H7 (cell line): ENCODE measurements around the gene ADAP1. TPM values are rescaled to one million over a fixed set of nuclear protein-coding genes. Genes with fewer than 3 reads are reported as not detected.
"Not testable (repeated sequence)": the region's sequence is repeated elsewhere in the genome, so short reads cannot be mapped to it uniquely, and the experiment has no call there.

ENCODE experiments used
- DNase-seq: peaks from one replicate; pipeline ENCODE4 v3.0.0; 2012
- H3K27me3 ChIP-seq: 2 replicates; pipeline ENCODE4 v1.6.0; 2011; ENCODE audit warnings: mild to moderate bottlenecking, low read length; ENCODE audit not compliant: control insufficient read depth, insufficient read depth
- H3K36me3 ChIP-seq: replicated peaks from 2 replicates; pipeline ENCODE4 v1.5.1; 2011; ENCODE audit warnings: low read length; ENCODE audit not compliant: control insufficient read depth, insufficient read depth
- H3K4me3 ChIP-seq: 2 replicates; pipeline ENCODE4 v1.5.1; 2011; ENCODE audit warnings: low read depth, mild to moderate bottlenecking, control low read depth, low read length, moderate library complexity; ENCODE audit not compliant: insufficient read depth
- total RNA-seq: library from RNA; depleted of rRNA; stranded (reverse); fragments of >200 nt; shearing (Covaris generic); gene quantifications from 2 replicates; pipeline ENCODE4 v1.2.3, GENCODE V29; 2014; rRNA removed

Gene ADAP1
- 4.9 and 5.0 TPM in 2 replicates for total RNA-seq

GRCh38 chr7:954330-955238 lies at the start of gene ADAP1:
Gene ADAP1, minus strand, starts transcription at chr7:954680. Its CDS starts 203 bp downstream, at chr7:954477.
- Histone ChIP-seq H3K36me3 (no peaks in the 10 kb centered on the region), H3K27me3 (peaks cover 19% of the 10 kb centered on the region), H3K4me3 (peak within 1 kb of the TSS; percentile 40)
- peak; percentile 90 for DNase-seq

- not testable (repeated sequence) for DNase-seq, H3K27me3 ChIP-seq, H3K4me3 ChIP-seq, H3K36me3 ChIP-seq
Observed at GRCh38 chr7:1002445-1002844, 48.0 kb upstream of the ADAP1 start.

- not testable (repeated sequence) for H3K4me3 ChIP-seq, H3K27me3 ChIP-seq, H3K36me3 ChIP-seq, DNase-seq
Observed at GRCh38 chr7:1002026-1002425, 47.5 kb upstream of the ADAP1 start.

- not testable (repeated sequence) for H3K36me3 ChIP-seq, H3K4me3 ChIP-seq, H3K27me3 ChIP-seq
- DNase-seq, result peak; percentile 88
Observed at GRCh38 chr7:1001069-1001770, 46.7 kb upstream of the ADAP1 start.

- DNase-seq, result no peak
- Histone ChIP-seq H3K27me3 (no peaks in the 10 kb centered on the region), H3K4me3 (no peak overlapping the region), H3K36me3 (no peaks in the 10 kb centered on the region)
Observed at GRCh38 chr7:999941-1000935, 45.8 kb upstream of the ADAP1 start.

- H3K27me3 ChIP-seq, result no peaks in the 10 kb centered on the region
- DNase-seq, result no peak
- H3K36me3 ChIP-seq, result no peaks in the 10 kb centered on the region
- no peak overlapping the region for H3K4me3 ChIP-seq
Observed at GRCh38 chr7:999149-999879, 44.8 kb upstream of the ADAP1 start.

- peak; percentile 92 for DNase-seq
- Histone ChIP-seq H3K36me3 (no peaks in the 10 kb centered on the region), H3K27me3 (no peaks in the 10 kb centered on the region), H3K4me3 (no peak overlapping the region)
Observed at GRCh38 chr7:997404-998395, 43.2 kb upstream of the ADAP1 start.

- no peak for DNase-seq
- Histone ChIP-seq H3K27me3 (no peaks in the 10 kb centered on the region), H3K36me3 (no peaks in the 10 kb centered on the region), H3K4me3 (no peak overlapping the region)
Observed at GRCh38 chr7:996079-996872, 41.8 kb upstream of the ADAP1 start.

GRCh38 chr7:995571-995970 lies 41.1 kb upstream of the ADAP1 start:
- Histone ChIP-seq H3K27me3 (no peaks in the 10 kb centered on the region), H3K36me3 (no peaks in the 10 kb centered on the region), H3K4me3 (no peak overlapping the region)
- DNase-seq, result no peak

GRCh38 chr7:994592-995308 lies 40.3 kb upstream of the ADAP1 start:
- no peak overlapping the region for H3K4me3 ChIP-seq
- no peaks in the 10 kb centered on the region for H3K36me3 ChIP-seq
- no peaks in the 10 kb centered on the region for H3K27me3 ChIP-seq
- DNase-seq, result no peak

GRCh38 chr7:992709-993607 lies 38.5 kb upstream of the ADAP1 start:
- Histone ChIP-seq H3K4me3 (no peak overlapping the region), H3K36me3 (no peaks in the 10 kb centered on the region), H3K27me3 (no peaks in the 10 kb centered on the region)
- DNase-seq, result peak; percentile 97
